ENCODE results near the gene ABCB6.

ABCB6 gene

DNA sequence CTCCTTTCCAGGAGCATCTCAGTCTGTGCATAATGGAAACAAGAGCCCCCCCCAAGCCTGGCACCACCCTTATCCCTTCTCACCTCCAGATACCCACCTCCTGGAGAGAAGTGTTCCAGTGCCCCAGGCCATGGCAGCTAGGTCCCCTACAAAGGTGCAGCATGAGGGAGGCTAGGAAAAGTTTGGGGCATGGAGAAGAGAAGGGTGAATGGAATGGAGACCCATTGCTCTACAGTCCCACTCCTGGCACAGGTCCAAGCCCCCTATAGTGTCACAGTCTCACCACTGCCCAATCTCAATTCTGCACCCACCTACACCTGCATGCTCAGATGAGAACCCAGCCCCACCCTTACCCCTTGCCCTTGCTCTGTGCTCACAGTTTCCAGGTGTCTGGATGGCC is 49.8 kb downstream of the ABCB6 start:
- no peak for DNase-seq (ENCODE audit: low read depth)

DNA sequence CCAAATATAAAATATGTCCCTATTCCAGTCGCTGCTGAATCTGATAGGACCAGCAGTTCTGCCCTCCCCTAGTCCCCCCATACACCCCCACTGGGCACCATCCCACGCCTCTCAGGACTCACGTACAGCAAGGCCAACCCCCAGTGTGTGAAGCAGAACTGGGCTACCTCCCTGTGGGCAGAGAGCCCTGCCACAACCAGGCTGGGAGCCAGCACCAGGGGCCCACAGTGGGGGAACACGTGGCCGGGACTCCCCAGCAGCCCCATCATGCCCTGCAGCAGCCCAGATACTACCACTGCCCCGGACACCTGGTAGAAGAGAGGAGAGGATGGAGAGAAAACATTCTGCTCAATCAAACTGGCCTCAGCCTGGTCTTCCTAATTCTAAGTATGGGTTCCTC is 50.2 kb downstream of the ABCB6 start:
- DNase-seq (ENCODE audit: low read depth) = no peak

DNA sequence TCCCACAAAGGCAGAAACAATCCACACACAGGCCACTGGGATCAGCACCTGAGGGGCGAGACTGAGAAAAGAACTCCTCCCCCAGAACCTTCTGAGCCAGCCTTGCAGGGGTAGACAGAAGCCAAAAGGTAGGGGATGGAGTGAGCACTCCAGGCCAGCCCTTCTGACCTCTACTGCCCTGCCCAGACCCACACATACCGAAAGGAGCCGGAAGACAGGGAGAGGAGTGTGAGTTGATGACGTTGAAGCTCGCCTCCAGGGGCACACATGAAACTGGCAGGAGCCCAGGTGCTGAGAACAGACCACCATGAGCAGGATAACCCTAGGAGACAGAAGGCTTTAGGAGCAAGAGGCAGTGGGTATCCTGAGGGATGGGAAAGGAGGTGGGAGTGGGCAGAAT is 50.8 kb downstream of the ABCB6 start:
- DNase-seq (ENCODE audit: low read depth) = no peak

- no peak for DNase-seq (ENCODE audit: low read depth)
Measured at GRCh38 chr2:219165058-219165911, 53.5 kb downstream of the ABCB6 start.

DNA sequence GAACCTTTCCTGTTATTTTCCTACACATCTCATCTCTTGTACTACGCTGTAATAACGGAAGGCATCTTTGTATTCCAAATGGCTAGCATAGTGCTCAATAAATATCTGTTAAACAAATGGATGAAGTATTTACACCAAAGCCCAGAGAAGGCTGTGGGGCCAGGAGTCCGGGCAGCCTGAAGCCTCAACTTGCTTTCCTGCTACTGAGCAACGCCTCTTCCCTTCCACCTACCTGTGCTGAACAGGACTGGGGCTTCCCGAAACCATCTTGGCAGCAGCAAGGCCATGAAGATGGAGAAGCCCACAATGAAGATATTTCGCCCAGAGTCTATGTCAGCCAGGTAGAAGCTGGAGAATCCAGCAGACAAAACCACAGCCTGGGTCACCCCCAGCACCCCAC is 55.6 kb downstream of the ABCB6 start:
- DNase-seq (ENCODE audit: low read depth) = no peak

GRCh38 chr2:219161097-219161496 is 57.7 kb downstream of the ABCB6 start:
- DNase-seq (ENCODE audit: low read depth) = no peak

- peak; percentile 91 for DNase-seq (ENCODE audit: low read depth)
Measured at GRCh38 chr2:219160186-219161017, 58.4 kb downstream of the ABCB6 start, which contains the start of gene NHEJ1. Gene NHEJ1 (minus strand): TSS chr2:219160815. CDS start chr2:219158362, 2,453 bp downstream.

All from activated T-cell treated with anti-CD3 and anti-CD28 coated beads for 48 hours (primary cell).